HG02588 (cell line): ENCODE measurements around the gene ZNF761.

Source experiments
- ATAC-seq: cut with Tn5 transposase; IDR thresholded peaks from one replicate; pipeline ENCODE4 v1.9.1; 2021; ENCODE audit warnings: mild to moderate bottlenecking, moderate library complexity; ENCODE audit not compliant: unreplicated experiment

Gene ZNF761

DNA sequence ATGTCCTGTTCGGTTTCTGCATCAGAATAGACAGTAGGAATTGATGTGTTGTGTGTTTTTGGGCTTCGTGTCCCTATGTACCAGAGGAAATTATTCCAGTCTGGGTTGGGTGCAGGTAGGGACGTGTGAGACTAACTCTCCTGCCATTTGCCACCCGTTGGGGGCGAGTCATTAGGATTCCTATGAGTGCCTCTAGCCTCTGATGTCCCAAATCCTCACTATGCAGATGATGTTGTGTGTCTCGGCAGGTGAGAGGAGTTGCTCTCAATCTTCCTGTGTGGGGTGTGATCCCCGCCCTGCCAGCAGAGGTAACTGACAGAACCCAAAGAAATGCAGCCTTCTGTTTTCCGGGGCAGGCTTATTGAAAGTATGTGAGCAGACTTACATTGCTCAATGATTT is 74.9 kb downstream of the ZNF761 start:
- no peak for ATAC-seq
